Activated T-cell treated with anti-CD3 and anti-CD28 coated beads for 48 hours (primary cell): ENCODE results near the gene SGK1.

ENCODE experiments used
- DNase-seq: peaks from one replicate; pipeline ENCODE4 v3.0.0-alpha.2; 2020; ENCODE audit warnings: low read depth

Gene SGK1

DNA sequence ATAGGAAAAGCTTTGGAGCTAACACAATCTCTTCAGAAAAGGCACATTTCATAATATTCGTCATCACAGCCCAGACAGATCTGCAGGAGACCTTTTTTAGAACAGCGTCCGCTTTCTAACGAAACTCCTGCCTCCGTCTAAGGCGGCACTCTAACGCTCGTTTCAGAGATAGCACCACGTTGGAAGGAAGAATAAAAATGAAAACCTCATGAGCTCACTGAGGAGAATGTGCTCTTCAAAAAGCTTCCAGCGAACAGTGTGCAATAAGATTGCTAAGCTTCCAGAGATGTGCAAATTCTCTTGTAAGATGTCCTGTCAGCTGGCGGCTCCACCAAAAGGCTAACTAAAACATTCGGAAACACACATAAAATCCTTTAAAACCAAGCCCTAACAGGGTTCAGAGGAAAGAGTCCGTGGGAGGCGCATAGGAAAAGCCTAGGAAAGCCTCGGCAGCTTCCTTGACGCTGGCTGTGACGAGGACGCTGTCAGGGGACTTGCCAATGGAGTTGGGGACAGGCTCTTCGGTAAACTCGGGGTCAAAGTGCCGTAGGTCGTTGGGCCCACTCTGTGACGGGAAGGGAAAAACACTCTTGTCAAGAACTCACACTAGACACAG is 147.9 kb downstream of the SGK1 start:
- DNase-seq, result no peak

DNA sequence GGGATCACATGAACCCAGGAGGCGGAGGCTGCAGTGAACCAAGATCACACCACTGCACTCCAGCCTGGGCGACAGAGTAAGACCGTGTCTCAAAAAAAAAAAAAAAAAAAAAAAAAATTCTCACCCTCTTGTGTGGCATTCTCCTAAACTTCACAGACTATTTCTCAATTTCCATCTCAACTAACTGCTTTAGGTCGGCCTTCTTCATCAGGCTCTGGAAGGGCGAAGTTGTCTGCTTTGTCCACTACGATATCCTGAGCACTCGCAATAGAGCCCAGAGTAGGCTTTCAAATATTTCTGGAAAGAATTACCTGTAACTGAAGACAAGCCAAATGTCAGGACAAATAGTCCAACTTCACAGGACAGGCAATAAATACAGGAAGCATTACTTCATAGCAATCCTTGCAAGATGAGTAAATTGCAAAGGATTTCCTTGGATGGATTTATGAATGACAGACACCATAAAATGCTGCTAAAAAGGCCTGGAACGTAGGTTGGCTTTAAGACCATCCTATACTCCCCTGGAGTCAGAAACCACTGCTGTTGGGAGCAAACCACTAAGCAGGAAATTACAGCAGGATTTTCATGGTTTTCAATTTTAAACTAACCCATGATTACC is 149.2 kb downstream of the SGK1 start:
- DNase-seq, result no peak

DNA sequence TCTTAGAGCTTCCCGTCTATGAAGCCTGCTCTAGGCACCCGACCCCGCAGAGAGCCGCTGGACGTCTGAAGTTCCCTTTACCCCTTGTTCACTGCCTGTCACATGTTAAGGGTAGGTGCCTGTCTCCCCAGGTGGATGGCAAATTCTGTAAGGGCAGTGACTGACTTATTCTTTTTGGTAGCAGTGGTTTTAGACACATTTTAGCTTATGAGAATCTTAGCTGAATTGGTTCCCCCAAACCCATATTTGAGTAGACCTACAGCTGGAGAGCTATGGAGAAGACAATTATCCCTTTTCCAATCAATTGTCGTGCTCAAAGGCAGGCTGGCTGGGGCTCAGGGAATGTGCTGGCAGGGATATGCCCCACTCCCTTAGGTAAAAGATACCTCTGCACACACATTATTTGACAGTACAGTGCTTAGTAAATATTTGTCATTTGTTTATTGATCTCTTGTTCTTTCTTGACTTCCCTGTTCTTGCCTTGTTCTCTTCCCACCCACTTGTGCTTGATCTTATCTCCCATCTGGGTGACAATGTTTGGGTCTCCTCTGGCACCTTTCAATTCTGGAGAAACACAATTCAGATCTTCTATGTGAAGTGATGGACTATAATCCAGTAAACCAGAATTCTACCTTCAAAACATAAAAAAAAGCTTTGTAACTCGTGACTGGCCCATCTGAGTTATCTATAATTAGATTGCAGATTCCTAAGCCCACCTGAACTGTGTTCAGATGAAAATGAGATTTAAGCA is 151.2 kb downstream of the SGK1 start:
- DNase-seq, result no peak

DNA sequence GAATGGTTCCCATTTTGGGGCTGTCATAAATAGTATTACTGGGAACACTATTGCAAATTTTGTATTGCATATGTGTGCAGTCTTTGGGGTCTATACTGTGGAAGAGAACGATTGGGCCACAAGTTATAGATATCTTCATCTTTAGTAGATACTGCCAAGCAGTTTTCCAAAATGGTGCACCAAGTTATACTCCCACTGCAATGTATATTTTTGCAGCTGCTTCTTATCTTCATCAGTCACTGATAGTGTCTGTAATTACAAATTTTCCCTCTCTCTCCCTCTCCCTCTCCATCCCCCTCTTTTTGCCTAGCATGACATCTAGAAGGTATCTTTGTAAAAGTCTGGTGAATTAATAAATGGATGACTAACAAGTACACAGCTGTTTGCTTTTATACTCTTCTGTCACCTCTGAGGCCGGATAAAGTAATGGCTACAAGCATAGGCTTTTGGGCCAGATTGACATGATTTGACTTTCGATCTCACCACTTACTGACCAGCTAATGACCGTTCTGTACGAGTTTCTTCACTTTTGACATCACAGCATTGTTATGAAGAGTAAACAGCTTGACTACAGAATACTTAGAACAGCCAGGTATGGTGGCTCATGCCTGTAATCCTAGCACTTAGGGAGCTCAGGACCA is 152.2 kb downstream of the SGK1 start:
- DNase-seq, result no peak

DNA sequence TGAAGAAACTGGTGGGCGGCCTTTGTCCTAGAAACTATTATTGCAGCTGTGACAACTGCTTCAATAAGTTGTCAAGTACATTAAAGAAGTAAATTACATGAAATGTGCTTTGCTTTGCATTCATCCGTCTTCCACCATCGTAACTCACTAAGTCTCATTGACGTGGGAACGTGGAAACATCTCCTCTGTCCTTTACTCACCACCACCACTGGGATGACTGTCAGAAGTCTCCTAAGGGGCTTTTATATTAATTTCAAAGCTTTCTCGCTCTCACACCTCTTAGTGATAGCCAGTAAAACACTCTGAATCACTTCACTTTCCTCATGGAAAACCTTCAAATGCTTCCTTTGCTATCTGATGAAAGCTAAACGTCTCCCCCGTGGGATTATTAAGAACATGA is 153.6 kb downstream of the SGK1 start:
- DNase-seq, result no peak

DNA sequence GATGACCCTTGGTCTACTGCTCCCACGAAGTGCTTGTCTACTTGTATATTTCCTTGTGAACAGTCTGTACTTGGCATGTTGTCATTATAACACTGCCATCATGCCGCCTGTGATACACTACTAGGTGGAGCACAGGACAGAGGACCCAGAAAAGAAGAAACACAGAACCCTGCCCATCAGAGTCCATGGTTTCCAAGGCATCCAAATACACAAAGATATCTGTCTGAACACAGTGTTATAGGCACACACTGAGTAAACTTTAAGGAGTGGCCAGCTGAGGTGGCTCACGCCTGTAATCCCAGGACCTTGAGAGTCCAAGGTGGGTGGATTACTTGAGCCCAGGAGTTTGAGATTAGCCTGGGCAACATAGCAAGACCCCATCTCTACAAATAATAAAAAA is 155.0 kb downstream of the SGK1 start:
- DNase-seq, result no peak

DNA sequence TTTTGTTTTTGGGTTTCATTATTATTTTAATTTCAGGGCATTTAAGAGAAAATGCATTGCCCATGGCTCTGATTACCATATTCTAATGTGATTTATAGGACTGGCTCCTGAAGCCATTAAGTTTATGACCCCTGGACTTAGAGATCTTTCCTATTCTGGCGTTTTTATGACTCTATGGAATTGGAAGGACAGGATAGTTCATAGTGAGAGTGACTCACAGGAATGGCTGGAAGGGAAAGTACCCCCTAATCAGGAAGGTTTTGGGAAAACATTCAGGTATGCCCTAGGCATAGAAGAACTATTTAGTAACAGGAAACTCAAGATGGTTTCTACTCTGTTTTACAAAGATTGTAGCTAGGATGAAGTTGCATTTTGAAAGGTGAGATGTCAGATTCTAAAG is 156.9 kb downstream of the SGK1 start:
- DNase-seq, result no peak

DNA sequence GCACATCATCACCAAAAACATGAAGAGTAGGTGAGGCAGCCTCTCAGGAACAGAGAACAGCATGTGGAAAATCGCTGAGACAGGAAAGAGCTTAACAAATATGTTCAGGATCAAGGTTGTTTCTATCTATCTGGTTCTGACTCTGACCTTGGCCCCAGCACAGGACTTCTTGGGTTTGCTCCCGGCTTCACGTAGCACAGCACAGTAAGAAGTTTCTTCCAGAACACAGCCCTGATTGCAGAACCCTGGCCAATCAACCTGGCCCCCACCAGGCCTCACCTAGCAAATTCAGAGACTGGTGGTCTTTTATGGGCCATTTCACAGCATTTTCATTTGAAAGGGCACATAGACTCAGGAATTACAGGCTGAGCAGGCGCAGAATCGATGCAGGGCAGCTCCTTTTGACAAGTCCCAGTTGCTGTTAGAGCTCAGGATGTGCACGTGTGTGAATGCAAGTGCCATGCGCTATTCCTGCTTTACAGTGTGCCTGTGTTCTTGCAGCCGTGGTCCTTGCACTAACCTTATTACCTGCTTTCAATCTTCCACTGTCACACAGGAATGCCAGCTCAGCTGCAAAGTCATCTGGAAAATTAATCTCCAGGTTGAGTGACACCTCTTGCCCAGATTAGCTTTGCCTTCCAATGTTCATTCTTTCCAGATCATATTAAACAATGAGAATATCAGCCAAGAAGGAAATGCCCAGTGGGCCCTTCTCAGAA is 165.0 kb downstream of the SGK1 start:
- no peak for DNase-seq

DNA sequence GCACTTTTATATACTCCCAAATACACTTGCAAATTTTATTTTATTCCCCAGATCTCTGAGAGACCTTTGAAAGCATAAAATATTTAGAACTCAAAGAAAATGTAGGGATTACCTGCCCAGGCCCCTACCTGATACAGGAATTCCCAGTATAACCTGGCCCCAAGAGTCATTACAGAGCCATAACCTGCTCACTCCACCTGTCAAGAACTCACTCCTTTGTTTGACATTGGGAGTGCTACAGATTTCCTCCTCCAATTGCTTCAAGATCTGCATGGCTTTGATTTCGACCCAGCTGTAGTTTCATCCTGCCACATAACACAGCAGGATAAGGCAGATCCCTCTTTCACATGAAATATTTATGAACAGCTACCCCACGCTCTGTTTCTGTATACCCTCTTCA is 169.3 kb downstream of the SGK1 start:
- DNase-seq, result no peak

DNA sequence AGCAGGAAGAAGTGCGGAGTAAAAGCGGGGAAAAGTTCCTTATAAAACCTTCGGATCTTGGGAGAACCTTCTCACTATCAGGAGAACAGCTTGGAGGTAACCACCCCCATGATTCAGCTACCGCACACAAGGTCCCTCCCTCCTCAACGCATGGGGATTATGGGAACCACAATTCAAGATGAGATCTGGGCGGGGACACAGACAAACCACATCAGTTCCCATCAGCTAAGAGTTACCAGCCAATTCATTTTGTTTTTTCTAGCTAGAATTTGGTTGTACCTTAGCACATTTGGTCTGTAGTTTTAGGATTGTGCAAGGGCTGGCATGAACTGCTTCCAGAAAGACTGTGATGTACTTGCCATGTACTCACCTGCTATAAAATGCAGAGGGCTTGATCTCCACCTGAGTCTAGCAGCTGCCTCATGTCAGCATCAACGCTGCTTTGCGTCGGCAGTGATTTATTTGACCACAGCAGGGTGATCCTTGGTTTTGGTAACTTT is 170.8 kb downstream of the SGK1 start:
- no peak for DNase-seq

DNA sequence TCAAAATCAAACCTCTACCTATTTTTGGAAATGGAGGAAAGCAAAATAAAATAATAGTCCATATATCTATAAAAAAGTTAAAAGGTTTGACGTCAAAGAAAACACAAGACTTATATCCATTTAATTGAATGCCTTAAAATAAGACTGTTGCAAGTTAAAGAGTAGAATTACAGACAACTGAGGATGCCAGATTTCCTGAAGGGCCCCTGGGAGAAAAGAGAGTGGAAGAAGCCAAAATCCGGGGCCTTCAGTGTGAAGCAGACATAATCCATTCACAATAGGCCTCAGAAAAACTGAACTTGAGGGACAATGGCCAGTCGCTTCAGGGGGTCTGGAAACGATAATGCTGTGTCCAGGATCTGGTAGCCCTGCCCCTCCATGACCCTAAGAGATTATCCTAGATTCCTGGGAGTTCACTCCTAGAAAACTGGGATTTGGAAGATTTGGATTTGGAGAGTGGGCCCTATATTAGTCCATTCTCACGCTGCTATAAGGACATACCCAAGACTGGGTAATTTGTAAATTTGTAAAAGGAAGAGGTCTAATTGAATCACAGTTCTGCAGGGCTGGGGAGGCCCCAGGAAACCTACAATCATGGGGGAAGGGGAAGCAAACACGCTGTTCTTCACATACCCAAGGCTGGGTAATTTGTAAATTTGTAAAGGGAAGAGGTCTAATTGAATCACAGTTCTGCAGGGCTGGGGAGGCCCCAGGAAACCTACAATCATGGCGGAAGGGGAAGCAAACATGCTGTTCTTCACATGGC is 171.5 kb downstream of the SGK1 start:
- no peak for DNase-seq

DNA sequence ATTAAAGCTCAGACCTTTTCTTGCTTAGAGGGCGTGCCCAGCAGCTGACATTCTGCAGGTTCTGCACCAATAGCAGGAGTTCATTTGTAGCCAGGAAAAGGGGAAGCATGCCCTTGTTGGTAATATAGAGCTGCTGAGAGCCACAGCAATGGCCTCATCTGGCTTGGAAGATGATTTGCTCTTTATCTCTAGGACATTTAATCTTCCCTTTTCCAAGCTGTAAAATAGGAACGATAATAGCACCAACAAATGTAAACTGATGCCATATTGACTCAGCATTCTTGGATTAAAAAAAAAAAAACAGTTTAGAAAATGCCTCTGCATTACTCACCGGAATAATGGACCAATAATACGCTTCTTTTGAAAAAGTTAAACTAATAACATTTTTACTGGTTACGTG is 172.1 kb downstream of the SGK1 start:
- no peak for DNase-seq

DNA sequence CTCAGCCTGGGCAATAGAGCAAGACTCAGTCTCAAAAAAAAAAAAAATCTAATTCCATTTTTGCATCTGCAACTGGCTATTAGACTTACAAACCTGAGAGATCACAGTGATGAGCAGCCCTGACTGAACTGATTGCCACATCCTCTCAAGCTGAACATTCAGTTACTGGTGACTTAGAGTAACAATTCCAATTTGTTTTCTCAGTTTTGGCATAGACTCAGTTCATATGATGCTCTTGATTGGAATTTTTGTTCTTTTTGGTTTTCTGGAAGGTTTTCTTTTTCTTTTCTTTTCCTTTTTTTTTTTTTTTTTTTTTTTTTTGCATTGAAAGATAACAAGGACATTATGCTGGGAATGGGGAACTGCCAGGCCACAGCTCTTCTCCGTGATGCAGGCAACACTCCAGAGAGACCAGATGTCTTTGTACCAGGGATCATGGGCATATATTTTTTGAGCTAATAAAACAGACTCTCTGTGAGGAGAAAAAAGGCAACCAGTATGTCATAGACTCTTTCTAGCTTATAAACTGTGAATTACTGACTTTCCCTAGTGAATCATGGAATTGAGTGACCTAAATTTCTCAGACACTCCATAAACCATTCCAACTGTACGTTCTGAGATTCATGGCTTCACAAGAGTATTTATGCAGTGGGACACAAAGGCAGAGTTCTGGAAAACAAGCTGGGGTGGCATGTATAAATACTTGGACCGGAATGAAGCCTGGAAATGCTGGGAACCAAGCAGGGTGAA is 179.5 kb downstream of the SGK1 start:
- DNase-seq, result no peak

DNA sequence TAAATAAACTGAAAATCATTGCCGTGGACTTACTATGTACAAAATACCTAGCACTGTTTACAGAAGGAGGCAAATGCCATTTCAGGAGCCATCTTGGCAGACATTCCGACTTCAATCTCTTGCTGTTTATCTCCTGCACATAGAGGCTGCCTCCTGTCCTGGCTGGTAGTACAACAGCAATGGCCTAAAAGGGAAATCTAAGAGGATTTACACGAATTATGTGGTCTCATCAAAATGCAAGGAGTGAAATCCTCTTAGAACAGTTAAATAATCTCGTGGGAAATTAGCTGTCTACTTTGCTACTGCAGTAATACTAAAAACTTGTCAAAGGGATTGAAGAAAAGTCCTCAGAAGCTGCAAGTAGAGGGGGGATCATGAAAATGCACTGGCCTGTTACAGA is 183.3 kb downstream of the SGK1 start:
- no peak for DNase-seq

DNA sequence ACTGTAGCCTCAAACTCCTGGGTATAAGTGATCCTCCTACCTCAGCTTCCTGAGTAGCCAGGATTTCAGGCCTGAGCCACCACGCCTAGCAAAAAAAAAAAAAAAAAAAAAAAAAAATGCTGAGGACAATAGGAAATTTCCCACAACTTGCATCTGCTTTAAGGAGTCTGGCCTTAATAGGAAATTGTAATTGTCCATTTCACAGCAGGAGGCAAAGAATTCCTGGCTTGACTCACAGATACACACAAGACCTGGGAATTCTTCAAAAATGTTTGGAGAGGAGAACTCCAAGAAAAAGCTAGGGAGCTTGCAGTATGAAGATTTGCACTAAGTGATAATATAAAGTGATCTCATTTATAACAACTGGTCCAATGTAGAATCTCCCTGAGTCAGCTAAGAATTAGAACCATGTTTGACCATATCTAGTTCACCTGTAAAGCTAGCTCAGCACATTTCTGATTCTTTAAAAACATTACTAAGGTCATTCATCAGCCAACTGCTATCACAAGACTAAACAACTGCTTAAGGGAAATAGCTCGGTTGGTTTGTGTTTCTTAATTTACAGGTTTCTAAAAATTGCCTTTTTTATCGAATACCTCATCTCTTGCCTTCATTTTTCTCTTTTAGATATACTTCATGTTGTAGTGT is 185.3 kb downstream of the SGK1 start:
- no peak for DNase-seq

DNA sequence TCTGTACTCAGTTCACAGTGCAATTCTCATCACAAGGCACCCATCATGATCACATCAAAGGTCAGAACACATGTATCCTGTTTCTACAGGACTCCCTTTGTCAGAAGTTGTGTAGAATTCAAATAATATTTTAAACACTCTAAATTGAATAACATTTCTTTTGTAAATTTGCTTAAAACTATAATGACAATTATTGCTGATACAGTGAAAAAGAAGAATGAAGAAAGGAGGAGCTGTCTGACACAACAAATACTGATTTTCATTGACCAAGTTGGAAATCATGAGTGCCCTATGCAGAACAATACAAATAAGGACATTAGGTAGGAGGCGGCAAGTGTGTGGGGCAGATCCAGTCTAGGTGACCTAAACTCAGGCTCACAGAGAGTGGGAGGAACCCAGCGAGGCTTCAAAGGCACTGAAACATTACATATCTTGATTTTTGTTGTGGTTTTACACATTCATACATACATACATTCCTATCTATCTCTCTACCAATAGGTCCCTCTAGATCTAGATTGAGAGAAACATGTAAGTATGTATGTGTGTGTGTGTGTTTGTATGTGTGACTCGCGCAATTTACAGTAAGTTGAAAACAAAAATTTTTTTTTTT is 186.3 kb downstream of the SGK1 start:
- no peak for DNase-seq

DNA sequence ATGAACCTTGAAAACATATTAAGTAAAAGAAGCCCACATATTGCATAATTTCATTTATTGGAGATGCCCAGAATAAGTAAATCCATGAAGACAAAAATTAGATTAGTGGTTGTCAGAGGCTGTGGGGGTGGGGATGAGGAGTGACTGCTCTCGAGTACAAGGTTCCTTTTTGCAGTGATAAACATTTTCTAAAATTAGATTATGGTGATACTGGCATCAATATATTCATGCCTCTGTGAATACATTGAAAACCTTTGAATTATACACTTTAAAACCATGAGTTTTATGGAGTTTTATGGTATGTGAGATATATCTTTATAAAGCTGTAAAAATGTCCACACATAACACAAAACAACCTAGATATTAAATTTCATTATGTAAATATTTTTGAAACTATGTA is 189.8 kb downstream of the SGK1 start:
- DNase-seq, result no peak

DNA sequence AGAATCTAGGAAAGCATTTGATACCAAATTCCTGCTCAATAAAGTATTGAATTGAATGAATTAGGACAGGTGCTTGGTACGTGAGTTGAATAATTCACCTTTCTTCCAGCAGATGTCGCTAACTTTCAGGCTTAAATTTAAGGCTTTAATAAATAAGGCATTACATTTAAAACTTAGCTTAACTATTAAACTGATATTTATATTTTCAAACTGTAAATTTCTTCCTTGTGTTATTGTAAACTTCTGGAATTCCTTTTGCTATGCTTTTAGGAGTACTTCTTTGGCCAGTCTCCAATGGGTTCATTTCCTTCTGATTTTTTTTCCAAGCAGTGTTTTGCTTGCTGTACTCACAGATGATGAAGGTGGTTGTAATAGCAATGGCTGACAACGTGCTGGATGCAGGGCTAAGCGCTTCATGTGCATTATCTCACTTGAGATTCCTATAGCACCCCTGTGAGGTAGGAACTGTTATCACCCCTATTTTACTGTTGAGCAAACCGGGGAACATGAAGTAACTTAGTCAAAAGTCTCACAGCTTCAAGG is 194.2 kb downstream of the SGK1 start:
- DNase-seq, result no peak

DNA sequence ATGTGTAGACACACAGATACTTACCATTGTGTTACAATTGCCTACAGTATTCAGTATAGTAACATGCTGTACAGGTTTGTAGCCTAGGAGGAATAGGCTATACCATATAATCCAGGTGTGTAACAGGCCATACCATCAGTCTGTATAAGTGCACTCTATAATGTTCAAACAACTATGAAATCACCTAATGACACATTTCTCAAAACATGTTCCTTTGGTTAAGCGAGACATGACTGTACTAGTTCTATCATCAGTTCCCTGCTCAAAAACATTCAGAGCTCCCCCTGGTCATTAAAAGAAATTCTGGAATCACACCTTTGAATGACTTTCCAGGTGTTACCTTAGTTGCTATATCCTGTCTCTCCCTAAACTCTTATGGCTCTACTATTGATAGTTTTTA is 195.1 kb downstream of the SGK1 start:
- no peak for DNase-seq

DNA sequence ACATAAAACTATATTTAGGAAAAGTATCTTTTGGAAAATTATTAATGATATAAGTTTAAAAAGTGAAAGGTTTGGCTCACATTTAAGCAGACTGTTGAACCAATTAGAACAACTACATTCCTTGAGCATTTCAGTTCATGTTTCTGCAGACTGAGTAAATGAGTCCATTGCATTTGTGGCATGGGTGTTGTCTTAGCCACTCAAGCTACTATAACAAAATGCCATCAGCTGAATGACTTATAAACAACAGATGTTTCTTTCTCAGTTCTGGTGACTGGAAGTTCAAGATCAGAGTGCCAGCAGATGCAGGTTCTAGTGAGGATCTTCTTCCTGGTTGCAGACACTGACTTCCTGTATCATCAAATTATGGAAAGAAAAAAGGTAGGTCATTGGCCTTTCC is 198.4 kb downstream of the SGK1 start:
- DNase-seq, result no peak
